ENCODE results near the gene OPA3.

DNA sequence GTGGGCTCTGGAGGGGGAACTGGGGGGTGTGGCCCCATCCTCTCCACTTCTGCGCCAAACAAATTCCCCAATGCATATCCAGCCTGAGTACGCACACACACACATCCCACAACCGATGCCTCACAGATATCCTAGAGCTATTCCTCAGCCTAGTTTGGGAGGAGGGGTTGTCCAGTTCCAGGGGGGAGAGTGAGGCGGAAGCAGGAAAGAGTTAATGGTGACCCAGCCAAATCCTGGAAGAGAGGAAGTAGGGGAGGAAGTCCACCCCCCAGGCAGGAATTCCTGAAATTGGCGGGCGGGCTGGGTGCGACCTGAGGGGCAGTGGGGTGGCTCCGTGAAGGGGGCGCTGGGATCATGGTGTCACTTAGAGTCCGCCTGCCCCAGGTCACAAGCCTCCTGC lies 16.5 kb upstream of the OPA3 start:
- TF ChIP-seq CTCF (conservative IDR thresholded peaks at IDR 0.05) (no peak), EZH2 (IDR thresholded peaks at IDR 0.05; ENCODE audit: low read depth) (no peak)

Data from PC-9 (cell line).